Activated CD8-positive, alpha-beta memory T cell treated with anti-CD3 and anti-CD28 coated beads for 24 hours (primary cell): ENCODE results near the gene CHST8.
"Not testable (repeated sequence)": the region's sequence is repeated elsewhere in the genome, so short reads cannot be mapped to it uniquely, and the experiment has no call there.

ENCODE experiments used
- DNase-seq: peaks from one replicate; pipeline ENCODE4 v3.0.0-alpha.2; 2020

CHST8 gene

GRCh38 chr19:33621811-33622504 lies at the start of gene CHST8:
Gene CHST8, plus strand, starts transcription at chr19:33621953. Its CDS starts 67,309 bp downstream, at chr19:33689262.
- DNase-seq: no peak

GRCh38 chr19:33572929-33573328 lies 48.8 kb upstream of the CHST8 start:
- no peak for DNase-seq

GRCh38 chr19:33574824-33575223 lies 46.9 kb upstream of the CHST8 start:
- DNase-seq: no peak

- no peak for DNase-seq
Measured at GRCh38 chr19:33578697-33579096, 43.1 kb upstream of the CHST8 start.

GRCh38 chr19:33580026-33580644 lies 41.6 kb upstream of the CHST8 start:
- DNase-seq: no peak

- no peak for DNase-seq
Measured at GRCh38 chr19:33580645-33581037, 41.1 kb upstream of the CHST8 start.

- no peak for DNase-seq
Measured at GRCh38 chr19:33582914-33583313, 38.8 kb upstream of the CHST8 start.

GRCh38 chr19:33587150-33587549 lies 34.6 kb upstream of the CHST8 start:
- DNase-seq: no peak

- DNase-seq: no peak
Measured at GRCh38 chr19:33590224-33590623, 31.5 kb upstream of the CHST8 start.

- DNase-seq: no peak
Measured at GRCh38 chr19:33595783-33596182, 26.0 kb upstream of the CHST8 start.

- DNase-seq: no peak
Measured at GRCh38 chr19:33601583-33601982, 20.2 kb upstream of the CHST8 start.

GRCh38 chr19:33602576-33603204 lies 19.1 kb upstream of the CHST8 start:
- no peak for DNase-seq

GRCh38 chr19:33603377-33603776 lies 18.4 kb upstream of the CHST8 start:
- no peak for DNase-seq

- no peak for DNase-seq
Measured at GRCh38 chr19:33604651-33605050, 17.1 kb upstream of the CHST8 start.

GRCh38 chr19:33605803-33606295 lies 15.9 kb upstream of the CHST8 start:
- DNase-seq: not testable (repeated sequence)

GRCh38 chr19:33606556-33606955 lies 15.2 kb upstream of the CHST8 start:
- DNase-seq: no peak

GRCh38 chr19:33609353-33609752 lies 12.4 kb upstream of the CHST8 start:
- no peak for DNase-seq

GRCh38 chr19:33610588-33610987 lies 11.2 kb upstream of the CHST8 start:
- no peak for DNase-seq

GRCh38 chr19:33612928-33613619 lies 8.7 kb upstream of the CHST8 start:
- no peak for DNase-seq

GRCh38 chr19:33613620-33614000 lies 8.1 kb upstream of the CHST8 start:
- DNase-seq: no peak

GRCh38 chr19:33616346-33616745 lies 5.4 kb upstream of the CHST8 start:
- no peak for DNase-seq

GRCh38 chr19:33616857-33617256 lies 4.9 kb upstream of the CHST8 start:
- DNase-seq: no peak

- DNase-seq: not testable (repeated sequence)
Measured at GRCh38 chr19:33618363-33618762, 3.4 kb upstream of the CHST8 start.

GRCh38 chr19:33618884-33619283 lies 2.9 kb upstream of the CHST8 start:
- no peak for DNase-seq
